K562 (cell line): Measurements from ENCODE around the gene GDF2. TPM values are rescaled to one million over a fixed set of nuclear protein-coding genes. Genes with fewer than 3 reads are reported as not detected.

Source experiments
- ARID2 ChIP-seq: fragments of 450-650 bp; IDR thresholded peaks from 2 replicates; pipeline ENCODE4 v1.6.1; 2017; ENCODE audit warnings: antibody characterized with exemption, mild to moderate bottlenecking
- C11orf30 ChIP-seq: fragments of 450-650 bp; IDR thresholded peaks from 2 replicates; pipeline ENCODE4 v1.6.1; 2016; ENCODE audit warnings: low read depth, mild to moderate bottlenecking
- CBX1 ChIP-seq: sonication (generic); IDR thresholded peaks from 2 replicates; pipeline ENCODE4 v1.6.1; 2016; ENCODE audit warnings: antibody characterized with exemption, low read depth, mild to moderate bottlenecking
- CTBP1 ChIP-seq: fragments of 450-650 bp; IDR thresholded peaks from 2 replicates; pipeline ENCODE4 v1.6.1; 2016; ENCODE audit warnings: borderline replicate concordance
- DIDO1 ChIP-seq: fragments of 450-650 bp; IDR thresholded peaks from 2 replicates; pipeline ENCODE4 v1.6.1; 2016; ENCODE audit warnings: low read depth, missing biosample characterization, missing genetic modification characterization
- ERF ChIP-seq: fragments of 450-650 bp; formaldehyde crosslinking; IDR thresholded peaks from 2 replicates; pipeline ENCODE4 v1.4.0; 2020; ENCODE audit warnings: mild to moderate bottlenecking, mixed read lengths
- FOS ChIP-seq: IDR thresholded peaks from 3 replicates; pipeline ENCODE4 v1.6.1; 2011; ENCODE audit not compliant: insufficient read length; ENCODE audit errors: extremely low read depth
- FOXJ2 ChIP-seq: fragments of 200-800 bp; sonication (Bioruptor generic); IDR thresholded peaks from 2 replicates; pipeline ENCODE4 v1.6.1; 2016; ENCODE audit warnings: missing genetic modification characterization, missing compliant biosample characterization
- HDGF ChIP-seq: fragments of 450-650 bp; IDR thresholded peaks from 2 replicates; pipeline ENCODE4 v1.6.1; 2016
- IRF1 ChIP-seq: sonication (generic); formaldehyde crosslinking; IDR thresholded peaks from 2 replicates; pipeline ENCODE4 v1.8.0; 2022; ENCODE audit warnings: missing genetic modification reagents, mild to moderate bottlenecking, borderline replicate concordance
- MCM5 ChIP-seq: fragments of 450-650 bp; IDR thresholded peaks from 2 replicates; pipeline ENCODE4 v1.6.1; 2016; ENCODE audit warnings: low read depth
- MYNN ChIP-seq, 2 experiments: sonication (generic); formaldehyde crosslinking in 1 of 2; IDR thresholded peaks; 2 replicates each; pipeline versions ENCODE4 v1.5.0 to v1.6.1; 2016 to 2020; ENCODE audit warnings: antibody characterized with exemption in 1 of 2, missing genetic modification reagents in 1 of 2
- SAP30 ChIP-seq: fragments of 200-600 bp; sonication (generic); IDR thresholded peaks from 2 replicates; pipeline ENCODE4 v1.6.1; 2012; ENCODE audit warnings: borderline replicate concordance, low read depth, mild to moderate bottlenecking, moderate library complexity, low read length, control low read depth, inconsistent platforms; ENCODE audit not compliant: insufficient read depth, poor library complexity, severe bottlenecking
- SIRT6 ChIP-seq: IDR thresholded peaks from one replicate; pipeline ENCODE4 v1.6.1; 2012; ENCODE audit warnings: low read depth, mild to moderate bottlenecking, control low read depth, inconsistent platforms, low read length, moderate library complexity
- STAT6 ChIP-seq: sonication (generic); formaldehyde crosslinking; IDR thresholded peaks from 2 replicates; pipeline ENCODE4 v1.8.1; 2023; ENCODE audit warnings: mild to moderate bottlenecking, missing genetic modification reagents
- WHSC1 ChIP-seq: IDR thresholded peaks from one replicate; pipeline ENCODE4 v1.6.1; 2012; ENCODE audit warnings: low read length, control low read depth, inconsistent platforms
- ZBTB11 ChIP-seq, 3 experiments: fragments of 200-800 bp in 1 of 3; fragments of 250-450 bp in 1 of 3; fragments of 450-650 bp in 1 of 3; sonication (Bioruptor Pico) in 1 of 3; sonication (Bioruptor generic) in 1 of 3; formaldehyde crosslinking in 1 of 3; IDR thresholded peaks; 2 replicates each; pipeline versions ENCODE4 v1.6.1 to v1.8.0; 2016 to 2022; ENCODE audit warnings: mild to moderate bottlenecking in 2 of 3, missing genetic modification characterization in 2 of 3, missing compliant biosample characterization in 1 of 3, moderate library complexity in 1 of 3
- ZBTB7A ChIP-seq: IDR thresholded peaks from 2 replicates; pipeline ENCODE4 v1.6.1; 2011; ENCODE audit warnings: low read depth, mild to moderate bottlenecking, low read length, moderate library complexity, borderline replicate concordance; ENCODE audit not compliant: control insufficient read depth
- ZFPM2 ChIP-seq: fragments of 250-450 bp; sonication (Bioruptor Pico); IDR thresholded peaks from 2 replicates; pipeline ENCODE4 v1.5.1; 2022; ENCODE audit warnings: mild to moderate bottlenecking
- ZNF507 ChIP-seq: conservative IDR thresholded peaks from 2 replicates; pipeline ENCODE4 v1.6.1; 2017; ENCODE audit warnings: missing genetic modification characterization, missing compliant biosample characterization
- ZNF583 ChIP-seq: fragments of 250-450 bp; sonication (Bioruptor Pico); IDR thresholded peaks from 2 replicates; pipeline ENCODE4 v1.4.0; 2020
- ZNF785 ChIP-seq: fragments of 250-450 bp; sonication (Bioruptor Pico); IDR thresholded peaks from 2 replicates; pipeline ENCODE4 v1.4.0; 2020; ENCODE audit warnings: mild to moderate bottlenecking
- polyA plus RNA-seq, 8 experiments: library from polyadenylated mRNA; depleted of rRNA in 4 of 8; stranded (reverse) in 5 of 8; unstranded in 3 of 8; fragments of >200 nt; fragmentation: Nextera tagmentation in 2 of 8; fragmentation: Illumina TruSeq in 1 of 8; extraction: Ambion mirVana in 2 of 8; extraction: Trizol in 1 of 8; gene quantifications; 2 replicates each; pipeline versions ENCODE4 v1.2.1 to v1.2.3, GENCODE V29; 2011 to 2014; ENCODE audit warnings: inconsistent platforms in 1 of 8, missing spikeins in 1 of 8
- total RNA-seq, 7 experiments: library from RNA; depleted of rRNA in 6 of 7; stranded (reverse); fragments of >200 nt in 6 of 7; fragmentation: Illumina TruSeq in 2 of 7; extraction: Trizol in 2 of 7; gene quantifications; 2 replicates each; pipeline versions ENCODE4 v1.2.1 to v1.2.3, GENCODE V29; 2011 to 2021; ENCODE audit warnings: low replicate concordance in 1 of 7

Gene GDF2
- total and polyA plus RNA-seq, 9 of the 15 experiments (the other 6 are each of a cell fraction or from before 2014, with no cell fraction given), result 0.08 to 0.58 (median 0.27) TPM; not detected in 2

GRCh38 chr10:47311932-47312662, 10.2 kb upstream of the GDF2 start (continued):
- TF ChIP-seq STAT6 (CRISPR knock-in tag), result no peak
- no peak for TF ChIP-seq ZFPM2
- TF ChIP-seq CBX1, result no peak
- TF ChIP-seq ZBTB7A, result peak; percentile 46; the same call in 1 of the 2 replicates
- TF ChIP-seq ARID2, result peak; percentile 71
- TF ChIP-seq SAP30, result no peak
- TF ChIP-seq C11orf30, result peak; percentile 93
- 0 out of 2 replicates have a peak, but pooled peaks have one; percentile 33 for TF ChIP-seq CTBP1
- no peak for TF ChIP-seq SIRT6
- TF ChIP-seq ZNF785 (CRISPR knock-in tag), result no peak
- no peak for TF ChIP-seq FOS
- 0 out of 2 replicates have a peak, but pooled peaks have one; percentile 47 for TF ChIP-seq ZNF583
- no peak for TF ChIP-seq DIDO1
- no peak for TF ChIP-seq MCM5
- TF ChIP-seq ZBTB11 (CRISPR knock-in tag; IDR thresholded peaks at IDR 0.05), result peak in 1 of 3 experiments; percentile 30; a peak in 1 of 6 replicates
- TF ChIP-seq FOXJ2 (tag), result no peak
- TF ChIP-seq HDGF, result peak; percentile 17; the same call in 1 of the 2 replicates
- peak; percentile 28; the same call in 1 of the 2 replicates for TF ChIP-seq MYNN (IDR thresholded peaks at IDR 0.05)
- TF ChIP-seq MYNN (CRISPR knock-in tag; IDR thresholded peaks at IDR 0.05), result no peak
- TF ChIP-seq WHSC1, result no peak
- no peak for TF ChIP-seq IRF1 (CRISPR knock-in tag)
- TF ChIP-seq ERF (CRISPR knock-in tag), result no peak
- no peak for TF ChIP-seq ZNF507 (tag)
